ENCODE measurements around the gene TAOK3. TPM values are rescaled to one million over a fixed set of nuclear protein-coding genes. Genes with fewer than 3 reads are reported as not detected.

The TAOK3 gene
- total and polyA plus RNA-seq, 2 of the 4 experiments (the other 2 are of a cell fraction), result 26.3 to 54.5 TPM

DNA sequence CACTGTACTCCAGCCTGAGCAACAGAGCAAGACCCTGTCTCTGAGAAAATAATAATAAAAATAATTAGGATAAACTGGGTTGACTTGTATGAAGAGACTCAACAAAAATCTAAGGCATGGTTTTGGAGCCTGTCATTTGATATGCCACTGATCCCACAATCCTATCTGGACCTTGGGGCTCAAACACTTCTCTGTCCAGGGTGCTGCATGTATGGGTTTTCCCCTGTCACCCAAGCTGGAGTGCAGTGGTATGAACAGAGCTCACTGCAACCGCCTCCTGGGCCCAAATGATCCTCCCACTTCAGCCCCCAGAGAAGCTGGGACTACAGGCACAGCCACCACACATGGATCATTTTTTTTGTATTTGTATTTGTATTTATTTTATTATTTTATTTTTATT, 263.6 kb downstream of the TAOK3 start:
- Histone ChIP-seq H4K20me1 (ENCODE audit: insufficient read depth, low read length) (no peaks in the 10 kb centered on the region), H3K4ac (ENCODE audit: low read depth, low read length) (no peak overlapping the region), H2BK15ac (ENCODE audit: low read depth, low read length) (no peak overlapping the region), H2BK20ac (ENCODE audit: low read depth, low read length) (no peak overlapping the region), H3K79me1 (ENCODE audit: low read depth in 1 of 2, low read length in 2 of 2) (no peaks in the 10 kb centered on the region), H3K4me2 (ENCODE audit: low read depth, low read length) (no peak overlapping the region), H2BK5ac (ENCODE audit: low read depth, low read length, poor library complexity, severe bottlenecking) (no peak overlapping the region), H3K18ac (ENCODE audit: low read depth, low read length) (no peak overlapping the region), H3K4me3 (ENCODE audit: insufficient read depth, low read depth, low read length) (no peak overlapping the region), H3K14ac (replicated peaks; ENCODE audit: low read depth, low read length) (no peak overlapping the region), H3K9me1 (ENCODE audit: insufficient read depth, low read length) (no peaks in the 10 kb centered on the region), H2AFZ (replicated peaks; ENCODE audit: low read length, poor library complexity) (no peak overlapping the region), H2AK9ac (replicated peaks; ENCODE audit: low read depth, low read length, poor library complexity) (no peak overlapping the region), H4K8ac (ENCODE audit: low read depth in 2 of 2, low read length in 2 of 2) (no peak overlapping the region), H2BK120ac (ENCODE audit: low read depth, low read length) (no peak overlapping the region), H3K4me1 (ENCODE audit: control insufficient read depth, insufficient read depth, low read length) (no peaks in the 10 kb centered on the region), H3K36me3 (ENCODE audit: control insufficient read depth, insufficient read depth, low read length) (no peaks in the 10 kb centered on the region), H3K27ac (ENCODE audit: insufficient read depth, low read length) (no peak overlapping the region), H2AK5ac (ENCODE audit: low read depth, low read length) (no peak overlapping the region), H4K91ac (ENCODE audit: insufficient read depth, low read depth, low read length) (no peak overlapping the region), H3K27me3 (ENCODE audit: control insufficient read depth, insufficient read depth, low read length) (no peaks in the 10 kb centered on the region), H4K5ac (ENCODE audit: low read depth, low read length) (no peak overlapping the region), H3K9me3 (ENCODE audit: control insufficient read depth, insufficient read depth, low read length) (no peaks in the 10 kb centered on the region), H3K9ac (ENCODE audit: low read depth, low read length) (no peak overlapping the region), H3K23ac (ENCODE audit: low read depth, low read length) (no peak overlapping the region), H3K56ac (ENCODE audit: extremely low read depth, insufficient read depth, low read length) (no peak overlapping the region)
- dilution Hi-C loops (cut with HindIII; ENCODE audit: low sequenced_read_pairs, unreplicated experiment) (no loop called here), in situ Hi-C loops (cut with MboI; ENCODE audit: low sequenced_read_pairs) (no loop called here), intact Hi-C loops (cut with micrococcal nuclease) (no loop called here)
- BruUV-seq (replicated peaks), result no TSS peak
- DNase-seq (peak; percentile 5), ATAC-seq (ENCODE audit: low read depth) (peak; percentile 25; the same call in 1 of the 2 replicates)
- WGBS, 2 experiments (ENCODE audit: extremely low coverage in 2 of 2, insufficient read length in 1 of 2), result no CpG with 5 or more reads among the region's 1 CpG
- ChIA-PET CTCF (no interaction called here), POLR2A (ENCODE audit: unreplicated experiment) (no interaction called here)
- TF ChIP-seq BHLHE40 (IDR thresholded peaks at IDR 0.05; ENCODE audit: low read depth, low read length), result no peak
- TF ChIP-seq FOS (IDR thresholded peaks at IDR 0.05; ENCODE audit: low read depth, low read length), result no peak
- no peak for TF ChIP-seq NFE2L2 (IDR thresholded peaks at IDR 0.05; ENCODE audit: low read depth, low read length)
- no peak for TF ChIP-seq RAD21 (IDR thresholded peaks at IDR 0.05; ENCODE audit: low read length)
- TF ChIP-seq MAZ (IDR thresholded peaks at IDR 0.05; ENCODE audit: borderline replicate concordance, low read depth, low read length), result no peak
- no peak for TF ChIP-seq MXI1 (IDR thresholded peaks at IDR 0.05; ENCODE audit: borderline replicate concordance, low read depth, low read length)
